WTC11 (cell line): ENCODE measurements around the gene MIER3. TPM values are rescaled to one million over a fixed set of nuclear protein-coding genes. Genes with fewer than 3 reads are reported as not detected.

Experiments
- ATAC-seq: fragments of 200-7000 bp; cut with Tn5 transposase; 2 replicates; pipeline ENCODE4 v1.10.0; 2021; ENCODE audit warnings: mild to moderate bottlenecking, moderate library complexity
- CTCF ChIA-PET: fragments of 300-600 bp; sonication (Branson Sonifier 250); formaldehyde crosslinking; loops from one replicate; lab custom pipeline; 2021; ENCODE audit warnings: antibody characterized with exemption; lab: Charles Lee
- POLR2A ChIA-PET: fragments of 350-600 bp; sonication (Branson Sonifier 250); formaldehyde crosslinking; loops from one replicate; lab custom pipeline; 2021; ENCODE audit warnings: antibody characterized with exemption; lab: Charles Lee
- DNase-seq: peaks from one replicate; pipeline ENCODE4 v3.0.0; 2021; ENCODE audit warnings: low spot score
- H3K27ac Mint-ChIP-seq: 2 replicates; pipeline ENCODE4 v1.8.0; 2021; ENCODE audit warnings: mixed read lengths
- H3K27me3 Mint-ChIP-seq: 2 replicates; pipeline ENCODE4 v1.8.0; 2021; ENCODE audit warnings: low read depth, mild to moderate bottlenecking, moderate library complexity, mixed read lengths
- H3K36me3 Mint-ChIP-seq: 2 replicates; pipeline ENCODE4 v1.8.0; 2021; ENCODE audit warnings: mixed read lengths
- H3K4me1 Mint-ChIP-seq: 2 replicates; pipeline ENCODE4 v1.8.0; 2022; ENCODE audit warnings: mixed read lengths
- H3K4me3 Mint-ChIP-seq: 2 replicates; pipeline ENCODE4 v1.8.0; 2021; ENCODE audit warnings: mild to moderate bottlenecking, moderate library complexity, mixed read lengths
- H3K9me3 Mint-ChIP-seq: 2 replicates; pipeline ENCODE4 v1.8.0; 2021; ENCODE audit warnings: mixed read lengths
- ATF2 ChIP-seq: sonication (generic); formaldehyde crosslinking; IDR thresholded peaks from 2 replicates; pipeline ENCODE4 v1.8.1; 2022; ENCODE audit warnings: low read depth, missing genetic modification reagents, borderline replicate concordance
- CDX4 ChIP-seq: fragments of 250-450 bp; sonication (Bioruptor Pico); IDR thresholded peaks from 2 replicates; pipeline ENCODE4 v1.9.0; 2021; ENCODE audit warnings: moderate library complexity, mild to moderate bottlenecking, inconsistent platforms, borderline replicate concordance
- CREB1 ChIP-seq: sonication (generic); formaldehyde crosslinking; IDR thresholded peaks from 2 replicates; pipeline ENCODE4 v1.8.0; 2023; ENCODE audit warnings: mild to moderate bottlenecking, missing genetic modification reagents
- CTCF ChIP-seq: fragments of 200-600 bp; IDR thresholded peaks from 2 replicates; pipeline ENCODE4 v1.8.0; 2022; ENCODE audit warnings: antibody characterized with exemption
- E2F1 ChIP-seq: sonication (generic); formaldehyde crosslinking; IDR thresholded peaks from 2 replicates; pipeline ENCODE4 v1.8.0; 2022; ENCODE audit warnings: mild to moderate bottlenecking, missing genetic modification reagents
- E2F5 ChIP-seq: sonication (generic); formaldehyde crosslinking; IDR thresholded peaks from 2 replicates; pipeline ENCODE4 v1.8.1; 2022; ENCODE audit warnings: mild to moderate bottlenecking, moderate library complexity, missing genetic modification reagents
- JUN ChIP-seq: sonication (generic); formaldehyde crosslinking; IDR thresholded peaks from 2 replicates; pipeline ENCODE4 v1.8.0; 2023; ENCODE audit warnings: mild to moderate bottlenecking, missing genetic modification reagents
- NFYB ChIP-seq: sonication (generic); formaldehyde crosslinking; conservative IDR thresholded peaks from 2 replicates; pipeline ENCODE4 v1.8.0; 2022; ENCODE audit warnings: low read depth, missing genetic modification reagents
- PREB ChIP-seq: sonication (generic); formaldehyde crosslinking; IDR thresholded peaks from 2 replicates; pipeline ENCODE4 v1.8.1; 2022; ENCODE audit warnings: mild to moderate bottlenecking, missing genetic modification reagents, moderate library complexity, borderline replicate concordance
- RORB ChIP-seq: fragments of 250-450 bp; sonication (Bioruptor Pico); IDR thresholded peaks from 2 replicates; pipeline ENCODE4 v1.9.0; 2021; ENCODE audit warnings: mild to moderate bottlenecking
- TEAD1 ChIP-seq: sonication (generic); formaldehyde crosslinking; IDR thresholded peaks from 2 replicates; pipeline ENCODE4 v1.8.0; 2022; ENCODE audit warnings: mild to moderate bottlenecking, missing genetic modification reagents
- TEAD4 ChIP-seq: sonication (generic); formaldehyde crosslinking; IDR thresholded peaks from 2 replicates; pipeline ENCODE4 v1.8.0; 2022; ENCODE audit warnings: mild to moderate bottlenecking, missing genetic modification reagents
- ZNF512 ChIP-seq: sonication (generic); formaldehyde crosslinking; IDR thresholded peaks from 2 replicates; pipeline ENCODE4 v1.8.1; 2022; ENCODE audit warnings: missing genetic modification reagents, borderline replicate concordance
- ZNF532 ChIP-seq: fragments of 250-450 bp; sonication (Bioruptor Pico); IDR thresholded peaks from 2 replicates; pipeline ENCODE4 v1.9.0; 2021; ENCODE audit warnings: mild to moderate bottlenecking, borderline replicate concordance
- total RNA-seq: library from RNA; stranded (reverse); gene quantifications from 3 replicates; pipeline ENCODE4 v1.2.3, GENCODE V29; 2021

Gene MIER3
- total RNA-seq, 1 experiment from 2014 or later, result 27.8 TPM

GRCh38 chr5:56947052-56947451 lies 4.9 kb downstream of the MIER3 start (continued):
- TF ChIP-seq CTCF, result no peak
- no peak for TF ChIP-seq JUN (CRISPR knock-in tag)
- no peak for TF ChIP-seq E2F5 (CRISPR knock-in tag)
- no peak for TF ChIP-seq RORB (CRISPR knock-in tag)
- TF ChIP-seq ATF2 (CRISPR knock-in tag), result no peak
- TF ChIP-seq NFYB (CRISPR knock-in tag), result no peak

- no peak overlapping the region for H3K4me3 Mint-ChIP-seq
These were observed 9.9 kb downstream of the MIER3 start for GRCh38 chr5:56941981-56942380.

More at GRCh38 chr5:56941981-56942380, 9.9 kb downstream of the MIER3 start:
- ChIA-PET POLR2A (no interaction called here), CTCF (no interaction called here)
- peaks cover 74% of the 10 kb centered on the region for H3K36me3 Mint-ChIP-seq
- DNase-seq (no peak), ATAC-seq (no peak)
- no peaks in the 10 kb centered on the region for H3K4me1 Mint-ChIP-seq
- no peaks in the 10 kb centered on the region for H3K27me3 Mint-ChIP-seq
- H3K27ac Mint-ChIP-seq, result no peak overlapping the region
- TF ChIP-seq CREB1 (CRISPR knock-in tag), result no peak
- no peak for TF ChIP-seq CDX4 (CRISPR knock-in tag)
- no peak for TF ChIP-seq TEAD1
- TF ChIP-seq ZNF512 (CRISPR knock-in tag), result no peak
- no peak for TF ChIP-seq E2F1
- no peak for TF ChIP-seq TEAD4 (CRISPR knock-in tag)
- TF ChIP-seq ZNF532 (CRISPR knock-in tag), result no peak
- no peak for TF ChIP-seq PREB (CRISPR knock-in tag)
- H3K9me3 Mint-ChIP-seq, result no peaks in the 10 kb centered on the region
